NCI-H2029 treated with DMSO at 0.1 percent for 48 hours (cell line): ENCODE results near the gene LTBP2.

Source experiments
- DNase-seq: peaks from one replicate; lab custom pipeline; 2025; lab: John Stamatoyannopoulos, UW

Gene LTBP2

DNA sequence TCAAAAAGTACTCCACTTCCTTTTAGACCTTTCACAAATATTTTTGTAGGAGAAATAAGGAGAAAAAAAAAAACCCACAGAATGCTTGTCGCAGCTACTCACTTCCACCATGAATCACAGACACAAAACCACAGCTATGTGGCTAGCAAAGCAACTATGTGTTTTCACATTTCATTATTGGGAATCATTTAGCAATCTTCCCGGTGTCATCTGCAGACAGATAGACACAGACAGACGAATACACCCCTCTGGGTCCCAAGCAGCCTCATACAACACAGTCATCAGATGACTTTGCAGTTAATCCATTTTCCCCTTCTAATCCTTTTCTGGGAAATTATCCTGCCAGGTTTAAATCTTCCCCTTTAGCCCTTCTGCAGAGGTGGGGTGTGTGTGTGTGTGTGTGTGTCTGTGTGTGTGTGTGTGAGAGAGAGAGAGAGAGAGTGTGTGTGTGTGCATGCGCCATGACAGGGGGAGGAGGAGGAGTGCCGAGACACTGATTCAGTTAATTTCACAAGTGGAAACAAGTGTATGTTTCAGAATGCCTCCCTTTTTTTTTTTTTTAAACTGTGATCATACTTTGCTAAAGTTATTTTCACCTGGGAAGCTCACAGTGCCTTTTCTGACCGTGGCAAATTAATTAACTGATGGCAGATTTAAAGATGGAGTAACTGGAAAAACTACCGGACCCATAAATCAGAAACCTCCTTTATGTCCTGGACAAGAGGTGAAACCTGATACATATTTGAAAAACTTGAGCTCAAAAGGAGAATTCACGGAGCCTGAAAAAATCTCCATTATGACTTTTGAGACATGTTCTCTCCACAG, 39.9 kb downstream of the LTBP2 start:
- no peak for DNase-seq

DNA sequence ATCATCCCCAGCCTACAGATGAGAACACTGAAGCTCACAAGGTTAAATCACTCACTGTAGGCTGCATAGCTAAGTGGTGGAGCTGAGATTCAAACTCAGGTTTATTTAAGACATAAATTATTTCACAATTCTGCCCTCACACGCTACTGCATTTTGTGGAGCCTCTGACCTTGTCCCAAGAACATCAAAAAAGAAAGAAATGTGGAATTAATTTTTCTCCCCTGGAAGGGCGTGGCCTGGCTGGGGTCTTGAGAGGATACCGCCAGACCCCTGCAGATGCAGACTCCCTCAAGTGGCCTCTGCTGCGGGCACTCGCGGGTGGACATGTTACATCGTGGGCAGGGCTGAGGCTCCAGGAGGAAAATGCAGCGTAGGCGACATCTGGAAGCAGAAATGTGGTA, 40.6 kb downstream of the LTBP2 start:
- no peak for DNase-seq

DNA sequence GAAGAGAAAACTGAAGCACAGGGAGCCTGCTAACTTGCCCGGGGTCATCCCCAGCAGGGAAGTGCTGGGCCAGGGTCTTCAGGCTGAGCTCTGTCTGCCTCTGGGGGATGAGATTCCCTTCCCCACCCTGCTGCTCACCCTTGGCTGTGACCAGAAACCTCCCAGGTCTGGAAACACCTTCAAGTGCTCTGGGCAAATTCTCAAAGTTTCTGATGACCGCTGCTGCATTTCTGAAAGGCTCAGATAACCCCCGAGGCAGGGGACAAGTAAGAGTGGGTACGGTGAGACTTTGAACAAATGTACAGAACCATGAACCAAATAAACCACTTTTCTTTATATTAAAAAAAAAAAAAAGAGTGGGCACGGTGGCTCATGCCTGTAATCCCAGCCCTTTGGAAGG, 41.3 kb downstream of the LTBP2 start:
- DNase-seq: no peak

DNA sequence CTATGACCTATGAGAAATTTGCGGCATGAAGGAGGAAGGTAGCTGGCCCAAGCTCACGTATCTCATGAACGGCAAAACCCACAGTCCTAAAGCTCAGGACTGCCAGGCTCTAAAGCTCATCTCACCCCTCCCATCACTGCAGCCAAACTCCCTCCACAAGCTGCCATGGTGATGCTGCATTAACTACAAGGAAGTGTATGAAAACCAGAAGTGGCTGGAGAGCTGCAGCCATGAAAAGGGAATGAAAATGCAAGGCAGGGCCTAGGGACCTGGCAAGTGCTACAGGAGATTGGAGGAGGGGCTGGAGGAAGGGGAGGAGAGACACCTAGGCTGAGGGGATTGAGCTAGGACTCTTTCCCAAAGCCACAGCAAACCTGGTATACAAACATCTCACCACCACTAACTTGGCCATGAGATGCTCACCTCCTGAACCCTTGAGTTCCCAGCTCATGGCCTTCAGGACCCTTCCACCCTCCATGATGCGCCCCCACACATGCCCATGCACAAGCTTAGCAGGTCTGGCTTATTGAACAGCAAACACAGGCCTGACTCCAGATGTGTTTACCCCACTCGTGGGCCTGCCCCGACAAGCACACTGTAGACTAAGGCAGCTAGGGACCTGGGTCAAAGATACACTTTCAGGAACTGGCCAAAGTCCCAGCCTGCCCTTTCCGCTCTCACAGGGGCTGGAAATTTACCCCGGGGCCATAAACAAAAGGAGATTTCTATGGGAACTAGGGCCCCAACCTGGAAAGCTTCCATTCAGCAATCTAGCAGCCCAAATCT, 42.0 kb downstream of the LTBP2 start:
- DNase-seq: no peak

DNA sequence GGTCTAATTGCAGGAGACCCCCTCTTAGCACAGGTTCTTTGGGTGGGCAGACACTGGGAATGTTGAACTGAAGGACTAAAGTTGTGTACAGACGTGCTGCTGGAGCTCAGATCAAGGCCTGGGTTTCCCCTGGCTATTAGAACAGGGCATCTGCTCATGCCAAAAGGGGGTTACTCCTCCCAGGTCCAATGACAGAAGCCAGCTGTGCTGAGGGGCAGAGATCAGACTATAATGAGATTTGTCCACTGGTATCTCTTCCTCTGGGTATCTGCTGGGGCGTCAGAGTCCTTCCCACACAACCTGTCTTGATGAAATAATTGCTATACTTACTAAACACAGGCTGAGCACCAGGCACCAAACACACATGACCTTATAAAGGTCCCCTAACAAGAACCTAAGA, 42.6 kb downstream of the LTBP2 start:
- no peak for DNase-seq

DNA sequence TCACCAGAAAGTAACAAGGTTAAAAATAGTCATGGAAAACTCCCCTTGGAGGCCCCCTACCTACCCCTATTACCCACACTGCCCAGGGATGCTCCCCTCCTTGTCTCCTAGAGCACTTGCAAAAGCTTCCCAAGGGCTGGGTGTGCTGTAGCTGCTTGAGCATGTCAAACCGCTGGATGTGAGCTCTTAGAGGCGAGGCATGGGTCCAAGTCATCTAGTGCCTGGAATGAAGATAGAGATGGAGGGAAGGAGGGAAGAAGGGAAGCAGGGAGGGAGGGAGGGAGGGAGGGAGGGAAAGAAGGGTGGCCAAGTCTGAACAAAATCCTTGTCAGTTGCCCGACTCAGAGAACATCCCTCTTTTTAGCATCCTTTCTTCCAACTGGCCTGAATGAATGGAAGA, 43.1 kb downstream of the LTBP2 start:
- no peak for DNase-seq

DNA sequence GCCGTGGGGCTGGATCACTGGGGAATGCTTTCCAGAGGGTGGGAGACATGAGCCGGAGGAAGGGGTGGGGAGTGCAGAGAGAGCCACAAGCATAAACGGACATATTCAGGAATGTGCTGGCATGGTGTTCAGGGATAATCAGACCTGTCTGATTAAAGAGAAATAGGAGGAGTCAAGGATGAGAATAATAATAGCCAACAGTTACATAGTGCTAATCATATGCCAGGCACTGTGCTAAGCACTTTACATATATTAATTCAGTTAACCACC, 43.7 kb downstream of the LTBP2 start:
- DNase-seq: no peak

DNA sequence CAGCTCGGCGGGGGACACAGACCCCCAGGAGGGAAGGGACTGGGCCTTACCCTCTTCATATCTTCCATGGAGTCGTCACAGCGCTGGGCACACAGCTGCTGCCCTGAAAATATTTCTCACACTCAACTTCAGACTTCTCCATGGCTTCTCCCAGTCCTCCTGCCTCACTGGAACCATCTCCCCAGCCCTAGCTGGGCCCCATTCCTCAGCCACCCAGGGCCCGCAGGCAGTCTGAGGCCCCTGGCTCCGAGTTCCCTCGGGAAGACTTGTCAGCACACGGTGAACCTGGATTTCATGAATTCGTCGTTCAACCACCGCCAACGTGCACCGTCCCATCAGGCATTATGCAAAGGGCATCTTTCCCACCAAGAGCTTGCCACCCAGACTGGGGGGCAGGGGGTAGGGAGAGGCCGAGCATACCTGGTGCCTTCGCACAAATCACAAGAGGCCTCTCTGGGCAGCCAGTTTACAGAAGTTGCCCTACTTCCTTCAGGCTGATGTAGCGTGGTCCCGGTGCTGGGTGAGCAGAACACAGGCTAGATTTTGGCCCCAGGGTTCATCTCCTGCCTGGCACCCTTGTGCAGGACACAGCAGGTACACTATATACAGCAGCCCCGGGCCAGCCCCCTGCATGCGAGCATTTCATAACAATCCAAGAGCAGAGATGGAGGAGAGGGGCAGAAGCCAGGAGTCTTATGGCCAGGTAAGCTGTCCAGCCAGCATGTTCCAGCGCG, 44.2 kb downstream of the LTBP2 start:
- DNase-seq: no peak

DNA sequence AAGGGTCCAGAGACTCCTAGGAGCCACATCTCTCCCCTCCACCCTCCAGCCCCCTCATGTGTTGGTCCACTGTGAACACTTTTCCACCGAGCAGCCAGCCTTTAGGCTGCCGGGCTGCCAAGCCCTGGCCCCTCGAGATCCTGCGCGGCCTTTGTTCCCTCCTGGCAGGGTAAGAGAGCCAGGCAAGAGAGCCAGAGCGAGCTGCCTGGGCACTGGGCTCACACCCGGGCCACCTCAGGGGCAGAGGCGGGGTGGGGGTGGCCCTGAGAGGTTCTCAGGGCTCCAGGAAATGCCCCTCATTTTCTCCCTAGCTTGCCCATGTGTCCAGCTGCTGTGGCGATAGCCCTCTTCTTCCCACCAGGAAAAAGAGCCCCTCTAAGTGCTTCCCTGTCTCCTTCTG, 44.8 kb downstream of the LTBP2 start:
- no peak for DNase-seq

DNA sequence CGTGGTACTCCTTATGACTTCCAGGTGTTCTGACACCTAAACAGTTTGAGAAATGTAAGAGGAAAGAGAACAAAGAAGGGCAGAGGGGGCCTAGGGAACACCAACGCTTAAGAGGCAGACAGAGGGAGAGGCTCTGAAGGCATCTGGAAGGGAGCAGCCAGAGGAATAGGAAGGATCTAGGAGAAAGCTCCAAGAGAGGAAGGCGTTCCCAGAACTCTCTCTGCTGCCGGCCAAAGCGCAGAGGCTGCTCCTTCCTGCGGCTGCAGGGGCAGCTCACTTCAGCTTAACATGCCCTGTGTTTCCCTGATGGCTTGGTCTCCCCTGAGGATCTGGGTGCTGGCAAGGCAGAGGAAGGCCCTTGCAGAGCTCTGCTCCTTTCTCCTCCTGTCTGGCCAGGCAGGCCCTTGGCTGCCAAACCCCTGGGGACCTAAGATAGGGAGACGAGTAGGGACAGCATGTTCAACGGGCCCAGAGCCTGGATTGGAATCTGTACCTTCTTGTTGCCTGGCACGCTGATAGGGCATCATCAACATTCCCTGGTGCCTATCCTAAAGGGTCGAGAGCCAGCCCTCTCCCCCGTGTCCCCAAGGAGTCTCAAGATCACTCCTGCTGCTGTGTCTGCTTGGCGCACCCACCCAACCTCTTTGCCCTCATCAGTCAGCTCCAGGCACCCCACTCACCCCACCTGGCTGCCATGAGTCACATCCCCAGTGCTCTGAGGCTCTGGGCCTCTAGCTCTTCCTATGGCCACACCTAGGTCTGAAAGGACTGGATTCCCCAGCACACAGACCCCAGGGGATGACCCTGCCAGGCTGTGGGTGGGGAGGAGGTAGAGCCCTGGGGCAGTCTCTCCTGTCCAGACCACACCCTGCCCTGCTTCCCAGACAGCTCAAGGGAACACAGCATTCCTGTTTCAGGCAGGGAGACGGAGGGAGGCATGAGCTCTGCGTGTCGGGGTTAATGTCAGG, 45.6 kb downstream of the LTBP2 start:
- no peak for DNase-seq

DNA sequence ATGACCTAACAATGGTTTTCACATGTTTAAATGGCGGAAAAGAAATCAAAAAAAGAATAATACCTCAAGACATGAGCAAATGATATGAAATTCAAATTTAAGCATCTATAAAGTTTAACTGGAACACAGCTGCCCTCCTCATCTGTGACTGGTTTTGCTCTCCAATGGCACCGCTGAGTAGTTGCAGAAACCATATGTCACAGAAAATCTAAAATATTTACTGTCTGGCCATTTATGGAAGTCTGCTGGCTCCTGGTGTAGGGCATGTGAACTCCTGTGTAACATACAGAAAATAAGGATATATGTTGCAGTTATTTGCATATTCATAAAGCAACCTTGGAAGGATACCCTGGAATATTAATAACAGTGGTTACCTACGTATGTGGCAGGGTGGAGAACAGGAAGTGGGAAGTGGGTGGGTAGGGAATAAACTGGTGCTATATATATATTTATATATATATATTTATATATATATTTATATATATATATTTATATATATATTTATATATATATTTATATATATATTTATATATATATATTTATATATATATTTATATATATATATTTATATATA, 48.4 kb downstream of the LTBP2 start:
- no peak for DNase-seq

DNA sequence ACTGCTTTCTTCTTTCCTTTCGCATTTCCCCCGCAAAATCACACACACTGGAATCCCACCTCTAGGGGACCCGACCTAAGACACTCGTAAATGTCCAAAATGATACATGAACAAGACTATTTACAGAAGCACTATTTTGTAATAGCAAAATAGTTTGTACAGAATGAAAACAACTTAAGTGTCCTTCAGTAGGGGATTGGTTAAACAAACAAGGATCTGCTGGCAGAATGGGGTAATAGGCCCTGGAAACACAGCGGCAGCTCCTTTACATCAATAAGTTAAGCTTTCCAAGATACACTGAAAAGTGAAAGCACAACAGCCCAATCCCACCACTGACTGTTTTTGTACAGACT, 48.8 kb downstream of the LTBP2 start:
- no peak for DNase-seq

DNA sequence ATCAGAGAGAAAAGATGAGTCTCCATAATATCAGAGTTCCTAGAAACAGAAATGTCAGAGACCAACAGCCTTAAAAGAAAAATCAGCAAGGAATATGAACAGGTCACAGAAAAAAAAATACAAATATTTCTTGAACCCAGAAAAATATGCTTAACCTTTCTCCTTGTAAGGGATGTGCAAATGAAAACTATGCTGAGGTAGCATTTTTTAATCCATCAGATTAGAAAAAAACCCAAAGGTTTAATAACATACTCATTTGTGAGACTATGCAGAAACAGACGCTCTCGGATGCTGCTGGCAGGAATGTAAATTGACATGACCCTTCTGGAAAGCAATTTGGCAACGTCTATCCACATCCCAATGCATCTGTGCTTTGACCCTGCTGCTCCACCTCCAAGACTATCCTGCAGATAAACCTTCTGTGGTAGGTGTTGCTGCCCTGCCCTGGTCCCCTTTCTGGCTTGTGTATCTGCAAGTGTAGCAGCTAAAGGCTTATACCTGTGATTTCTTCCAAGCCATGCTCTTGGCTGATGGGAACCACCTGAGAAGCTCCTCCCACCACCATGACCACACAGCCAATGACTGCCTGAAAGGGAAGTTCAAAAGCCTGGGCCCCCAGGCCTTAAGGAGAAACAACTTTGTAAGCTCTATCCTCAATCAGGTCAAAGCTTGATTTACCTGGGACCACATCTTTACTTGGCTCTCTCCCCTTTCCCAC, 49.4 kb downstream of the LTBP2 start:
- no peak for DNase-seq

DNA sequence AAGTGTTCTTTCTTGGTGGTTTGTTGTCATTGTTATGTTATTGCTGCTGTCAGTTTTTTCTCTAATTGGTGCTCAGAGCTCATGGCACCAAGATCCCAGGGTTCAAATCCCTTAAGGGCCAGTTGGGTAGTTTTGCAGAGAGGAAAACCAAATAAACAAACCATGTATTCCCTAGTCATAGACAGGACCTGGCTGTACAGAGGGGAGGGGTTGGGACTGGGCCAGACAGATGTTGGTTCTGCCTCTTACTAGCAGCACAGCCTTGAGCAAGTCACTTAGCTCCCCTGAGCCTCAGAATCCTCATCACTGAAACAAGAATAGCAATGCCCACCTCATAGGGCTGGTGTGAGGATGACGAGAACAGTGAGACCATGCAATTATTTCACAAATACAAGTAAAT, 53.4 kb downstream of the LTBP2 start:
- no peak for DNase-seq

DNA sequence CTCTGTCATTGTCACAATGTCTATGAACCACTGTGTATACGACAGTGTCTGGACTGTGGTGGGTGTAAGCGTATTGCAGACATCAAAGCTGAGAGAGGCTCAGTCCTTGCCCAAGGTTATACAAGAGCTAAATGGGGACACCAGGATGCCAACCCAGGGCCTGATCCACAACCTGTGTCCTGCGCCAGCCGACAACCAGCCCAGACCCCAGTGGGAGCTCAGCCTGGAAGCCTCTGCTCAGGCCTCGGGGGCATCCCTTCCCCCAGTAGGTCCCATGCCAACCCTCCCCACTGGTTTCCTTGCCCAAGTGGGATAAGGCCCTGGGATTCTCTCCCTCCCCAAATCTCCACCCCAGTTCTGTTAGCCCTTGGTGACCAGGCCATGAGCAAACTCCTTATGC, 54.3 kb downstream of the LTBP2 start:
- no peak for DNase-seq

DNA sequence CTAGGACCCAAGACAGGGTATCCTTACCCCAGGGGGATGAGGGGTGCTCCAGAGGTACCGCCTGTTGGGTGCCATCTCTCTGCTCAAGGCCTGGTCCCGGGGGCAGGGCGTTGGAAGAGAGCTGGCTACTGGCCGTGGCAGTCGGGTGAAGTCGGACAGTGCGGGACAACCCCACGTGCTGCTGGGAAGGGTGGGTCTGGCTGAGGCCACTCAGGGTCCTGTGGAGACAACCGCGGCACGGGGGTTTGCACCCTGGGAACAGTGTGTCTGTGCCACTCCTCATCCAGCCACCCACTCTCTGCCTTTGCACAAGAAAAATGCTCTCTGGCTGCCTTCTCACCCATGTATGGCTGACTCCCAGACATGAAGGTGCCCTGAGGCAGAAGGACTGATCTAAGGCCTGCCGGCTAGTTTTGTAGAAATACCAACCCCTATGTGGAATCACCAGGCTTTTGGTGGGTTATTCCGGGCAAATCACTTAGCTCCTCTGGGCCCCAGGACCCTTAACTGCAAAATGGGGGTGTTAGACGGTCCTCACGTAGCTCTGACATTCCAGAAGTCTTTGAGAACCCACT, 56.5 kb downstream of the LTBP2 start:
- no peak for DNase-seq

DNA sequence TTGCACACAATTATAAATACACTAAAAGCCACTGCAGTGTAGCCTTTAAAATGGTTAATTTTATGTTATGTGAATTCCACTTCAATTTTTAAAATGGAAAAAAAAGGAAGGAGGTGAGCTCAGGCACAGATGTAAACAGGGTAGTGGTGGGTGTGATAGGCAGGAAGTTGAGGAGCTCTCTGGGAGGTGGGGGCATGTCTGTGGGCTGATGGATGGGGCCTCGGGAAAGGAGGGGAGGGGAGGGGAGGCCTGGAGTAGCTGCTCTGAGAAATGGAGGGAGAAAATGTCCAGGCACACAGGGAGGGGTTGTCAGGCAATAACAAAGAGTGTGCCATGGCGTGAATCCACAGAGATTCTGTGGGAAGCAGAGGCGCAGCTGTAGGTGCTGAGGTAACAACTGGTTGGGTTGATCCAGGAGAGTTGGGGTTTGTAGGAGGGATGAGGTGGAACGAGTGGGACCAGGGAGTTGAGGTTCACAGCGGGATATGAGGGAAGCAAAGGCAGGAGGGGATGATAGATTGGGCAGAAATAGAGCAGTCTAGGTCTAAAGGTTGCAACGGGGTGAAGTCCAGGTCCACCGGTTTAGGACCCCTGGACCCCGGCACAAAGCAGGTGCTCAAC, 57.2 kb downstream of the LTBP2 start:
- DNase-seq: no peak

DNA sequence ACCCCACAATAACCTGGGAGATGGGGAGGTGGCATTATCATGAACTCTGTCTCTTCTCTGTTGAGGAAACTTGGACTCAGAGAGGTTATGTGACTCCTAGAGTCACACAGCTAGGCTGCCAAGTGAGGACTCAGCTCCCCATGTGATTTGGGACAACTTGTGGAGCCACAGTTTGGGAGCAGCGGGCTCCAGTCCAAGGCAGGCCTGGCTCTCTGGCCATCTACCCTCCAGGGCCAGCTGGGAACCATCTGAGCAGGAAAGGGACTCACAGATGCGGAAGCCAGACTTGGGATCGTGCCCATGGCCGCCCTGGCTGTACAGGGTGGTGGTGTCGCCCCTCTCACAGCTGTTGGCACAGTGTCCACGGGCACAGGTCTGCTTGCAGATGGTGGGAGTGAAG, 59.4 kb downstream of the LTBP2 start:
- no peak for DNase-seq

DNA sequence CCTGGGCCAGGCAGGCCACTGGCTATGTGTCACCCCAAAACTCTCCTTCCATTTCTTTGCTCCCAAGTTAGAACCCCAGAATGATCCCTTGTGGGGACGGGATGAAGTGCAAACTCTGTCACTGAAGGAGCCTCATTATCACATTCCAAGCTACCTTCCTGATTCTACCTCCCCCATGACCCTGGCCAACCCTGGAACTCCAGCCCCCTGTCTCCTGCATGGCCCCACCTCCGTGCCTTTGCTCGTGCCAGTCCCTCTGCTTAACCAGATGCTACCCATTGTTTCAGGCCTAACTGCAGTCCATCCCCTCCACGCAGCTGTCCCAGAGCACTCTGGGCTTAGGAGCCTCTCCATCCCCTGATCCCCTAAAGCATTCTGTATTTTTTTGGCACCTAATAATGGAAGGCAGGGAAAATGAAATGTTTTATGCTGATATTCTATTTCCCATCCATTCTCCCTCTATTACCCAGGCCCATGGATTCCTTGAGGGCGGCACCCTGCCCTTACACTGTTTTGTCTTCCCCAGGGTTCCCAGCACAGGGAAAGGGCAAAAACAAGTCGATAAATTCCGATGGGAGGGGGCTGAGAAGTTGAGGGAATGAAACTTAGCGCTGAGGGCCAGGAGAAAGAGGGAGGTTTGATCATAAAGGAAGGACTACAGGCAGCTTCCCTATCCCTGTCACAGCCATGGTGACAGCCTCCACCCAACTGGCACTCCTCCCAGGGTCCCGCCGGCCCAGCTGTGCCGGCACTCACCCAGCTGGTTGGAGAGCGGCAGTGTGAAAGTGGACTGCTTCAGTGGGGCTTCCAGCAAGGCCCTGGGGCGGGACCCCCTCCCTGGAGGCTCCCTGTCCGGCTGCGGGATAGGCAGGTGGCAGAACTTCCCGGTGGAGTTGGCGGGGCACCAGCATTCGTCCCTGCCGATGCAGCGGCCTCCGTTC, 60.3 kb downstream of the LTBP2 start:
- DNase-seq: no peak
